ENCODE measurements around the gene UBE2O.

Gene UBE2O

GRCh38 chr17:76343106-76343505 is 109.8 kb downstream of the UBE2O start:
- Histone ChIP-seq H3K27me3 (ENCODE audit: control insufficient read depth, insufficient read depth, low read length) (no peaks in the 10 kb centered on the region), H3K9ac (ENCODE audit: low read length) (no peak overlapping the region), H3K4me3 (ENCODE audit: low read depth, low read length) (no peak overlapping the region), H3K9me3 (ENCODE audit: control insufficient read depth, insufficient read depth, low read depth, low read length) (no peaks in the 10 kb centered on the region), H3K4me1 (ENCODE audit: control insufficient read depth, insufficient read depth, low read length) (no peaks in the 10 kb centered on the region), H3K36me3 (ENCODE audit: control insufficient read depth, insufficient read depth, low read length) (peaks cover 47% of the 10 kb centered on the region), H3K27ac (ENCODE audit: low read depth, low read length) (no peak overlapping the region)

DNA sequence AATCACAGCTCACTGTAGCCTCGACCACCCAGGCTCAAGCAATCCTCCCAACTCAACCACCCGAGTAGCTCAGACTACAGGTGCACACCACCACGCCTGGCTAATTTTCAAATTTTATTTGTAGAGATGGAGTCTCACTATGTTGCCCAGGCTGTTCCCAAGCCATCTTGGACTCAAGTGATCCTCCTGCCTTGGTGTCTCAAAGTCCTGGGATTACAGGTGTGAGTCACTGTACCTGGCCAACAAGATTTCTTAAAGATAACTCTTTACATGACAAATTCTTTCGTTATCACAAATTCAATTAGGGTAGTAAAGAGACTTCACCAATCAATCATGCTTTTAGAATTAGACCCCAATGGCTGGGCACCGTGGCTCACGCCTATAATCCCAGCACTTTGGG is 111.7 kb downstream of the UBE2O start:
- H3K27ac ChIP-seq (ENCODE audit: low read depth, low read length): no peak overlapping the region
- H3K9me3 ChIP-seq (ENCODE audit: control insufficient read depth, insufficient read depth, low read depth, low read length): no peaks in the 10 kb centered on the region
- peaks cover 34% of the 10 kb centered on the region for H3K36me3 ChIP-seq (ENCODE audit: control insufficient read depth, insufficient read depth, low read length)
- no peaks in the 10 kb centered on the region for H3K27me3 ChIP-seq (ENCODE audit: control insufficient read depth, insufficient read depth, low read length)
- H3K4me3 ChIP-seq (ENCODE audit: low read depth, low read length): no peak overlapping the region
- no peak overlapping the region for H3K9ac ChIP-seq (ENCODE audit: low read length)
- H3K4me1 ChIP-seq (ENCODE audit: control insufficient read depth, insufficient read depth, low read length): no peaks in the 10 kb centered on the region
